Urothelium cell line (cell line): ENCODE results near the gene PDIA4.

Experiments used
- DNase-seq: peaks from one replicate; pipeline ENCODE4 v3.0.0; 2011; ENCODE audit warnings: low spot score, mixed read lengths
- FAIRE-seq: peaks from 2 replicates; lab custom pipeline; 2011; peaks lifted over from hg19 to GRCh38; lab: Jason Lieb, UNC

Gene PDIA4

DNA sequence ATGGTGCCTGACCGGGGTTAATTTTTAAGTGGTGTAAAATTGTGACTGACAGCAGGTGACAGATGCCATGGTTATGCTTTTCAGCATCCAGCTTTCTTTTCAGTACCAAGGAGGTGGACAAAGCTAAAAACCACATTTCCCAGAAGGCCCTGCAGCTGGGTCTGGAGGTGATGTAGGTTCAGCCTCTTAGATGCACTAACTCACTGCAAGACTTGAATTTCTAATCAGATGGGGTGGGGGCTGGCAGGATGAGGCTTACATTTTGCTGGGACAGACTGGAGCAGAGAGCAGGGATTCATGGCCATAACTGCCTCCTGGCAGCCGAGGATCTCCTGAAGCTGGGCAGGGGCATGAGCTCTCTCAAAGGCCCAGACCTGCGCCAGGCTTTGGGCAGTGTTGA is 52.4 kb downstream of the PDIA4 start:
- DNase-seq (no peak), FAIRE-seq (no peak)

DNA sequence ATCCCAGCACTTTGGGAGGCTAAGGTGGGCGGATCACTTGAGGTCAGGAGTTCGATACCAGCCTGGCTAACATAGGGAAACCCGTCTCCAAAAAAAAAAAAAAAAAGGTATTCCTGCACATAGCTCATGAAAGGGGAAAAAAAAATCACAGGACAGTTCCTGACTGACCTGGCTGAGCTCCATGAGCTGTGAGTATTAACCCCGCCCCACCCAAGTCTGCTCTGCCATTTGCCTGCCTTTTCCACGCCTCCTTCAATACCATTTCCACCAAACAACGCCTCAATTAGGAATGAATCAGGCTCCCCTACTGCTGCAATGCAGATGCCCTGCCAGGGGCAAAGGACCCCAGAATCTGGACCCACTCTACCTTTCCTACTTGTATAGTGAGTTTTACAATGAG is 55.0 kb downstream of the PDIA4 start:
- FAIRE-seq (no peak), DNase-seq (no peak)

DNA sequence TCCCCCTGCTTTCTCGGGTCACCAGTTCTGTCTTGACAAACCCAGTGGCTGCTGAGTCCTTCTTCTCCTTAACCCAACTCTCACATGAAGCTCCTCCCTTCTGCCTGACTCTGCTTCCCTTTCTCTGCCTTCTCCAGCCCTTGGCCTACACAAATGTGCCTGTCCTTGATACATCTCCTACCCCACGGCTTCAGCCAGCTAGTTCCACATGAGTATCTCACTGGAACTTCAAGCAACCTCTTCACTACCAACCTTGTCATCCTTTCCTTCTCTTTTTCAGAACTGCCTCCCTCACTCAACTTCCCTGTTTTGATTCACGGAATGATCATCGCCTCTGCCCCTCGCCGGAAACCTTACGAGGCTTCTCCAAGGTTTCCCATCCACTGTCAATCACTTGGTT is 55.9 kb downstream of the PDIA4 start:
- DNase-seq (no peak), FAIRE-seq (no peak)

DNA sequence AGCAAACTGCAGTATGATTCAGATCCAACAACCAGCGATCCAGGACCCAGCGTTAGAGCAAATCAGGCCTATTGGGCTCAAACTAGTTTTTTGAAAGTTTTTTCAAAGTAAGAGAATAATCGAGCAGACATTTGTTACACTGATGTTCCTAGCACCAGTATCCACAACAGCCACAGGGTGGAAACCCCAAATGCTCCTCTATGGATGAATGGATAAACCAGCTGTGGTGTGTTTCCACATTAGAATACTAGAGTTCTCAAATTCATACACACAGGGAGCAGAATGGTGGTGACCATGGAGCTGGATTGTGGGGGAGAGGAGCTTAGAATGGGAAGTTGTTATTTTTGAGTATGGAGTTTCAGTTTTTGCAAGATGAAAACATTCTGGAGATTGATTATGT is 60.7 kb downstream of the PDIA4 start:
- FAIRE-seq = no peak
- DNase-seq = no peak

DNA sequence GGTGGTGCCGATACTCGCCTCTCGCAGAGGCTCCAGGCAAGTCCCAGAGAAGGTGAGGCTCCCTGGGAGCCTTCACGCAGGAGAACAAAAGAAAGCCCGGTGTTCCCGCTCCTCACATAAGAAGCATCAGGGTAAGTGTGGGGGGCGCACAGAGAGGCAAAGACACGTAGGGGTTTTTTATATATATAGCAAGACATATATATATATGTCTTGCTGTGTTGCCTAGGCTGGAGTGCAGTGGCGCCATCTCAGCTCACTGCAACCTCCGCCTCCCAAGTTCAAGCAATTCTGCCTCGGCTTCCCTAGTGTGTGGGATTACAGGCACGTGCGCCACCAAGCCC is 61.3 kb downstream of the PDIA4 start:
- DNase-seq (no peak), FAIRE-seq (no peak)

DNA sequence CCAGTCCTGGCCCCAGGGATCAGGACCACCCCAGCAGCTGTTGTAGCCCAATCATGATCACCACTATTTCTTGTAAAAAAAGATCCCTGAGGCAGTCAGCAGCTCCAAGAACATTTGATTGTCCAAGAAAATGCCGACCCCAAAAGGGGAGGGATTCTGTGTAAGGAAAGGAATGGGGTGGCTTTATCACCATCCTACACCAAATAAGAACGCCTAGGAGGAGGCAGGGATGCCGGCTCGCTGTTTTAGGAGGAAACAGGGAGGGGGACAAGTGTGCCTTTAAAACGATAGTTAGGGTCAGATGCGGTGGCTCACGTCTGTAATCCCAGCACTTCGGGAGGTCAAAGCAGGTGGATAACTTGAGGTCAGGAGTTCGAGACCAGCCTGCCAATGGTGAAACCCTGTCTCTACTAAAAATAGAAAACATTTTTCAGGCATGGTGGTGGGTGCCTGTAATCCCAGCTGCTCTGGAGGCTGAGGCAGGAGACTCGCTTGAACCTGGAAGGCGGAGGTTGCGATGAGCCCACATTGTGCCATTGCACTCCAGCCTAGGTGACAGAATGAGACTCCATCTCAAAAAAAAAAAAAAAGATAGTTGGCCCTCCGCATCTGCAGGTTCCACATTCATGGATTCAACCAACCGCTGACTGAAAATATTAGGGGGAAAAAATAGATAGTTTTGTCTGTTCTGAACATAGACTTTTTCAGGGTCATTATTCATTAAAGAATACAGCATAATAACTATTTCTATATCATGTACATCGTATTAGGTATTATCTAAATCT is 63.6 kb downstream of the PDIA4 start:
- DNase-seq = no peak
- FAIRE-seq = no peak

DNA sequence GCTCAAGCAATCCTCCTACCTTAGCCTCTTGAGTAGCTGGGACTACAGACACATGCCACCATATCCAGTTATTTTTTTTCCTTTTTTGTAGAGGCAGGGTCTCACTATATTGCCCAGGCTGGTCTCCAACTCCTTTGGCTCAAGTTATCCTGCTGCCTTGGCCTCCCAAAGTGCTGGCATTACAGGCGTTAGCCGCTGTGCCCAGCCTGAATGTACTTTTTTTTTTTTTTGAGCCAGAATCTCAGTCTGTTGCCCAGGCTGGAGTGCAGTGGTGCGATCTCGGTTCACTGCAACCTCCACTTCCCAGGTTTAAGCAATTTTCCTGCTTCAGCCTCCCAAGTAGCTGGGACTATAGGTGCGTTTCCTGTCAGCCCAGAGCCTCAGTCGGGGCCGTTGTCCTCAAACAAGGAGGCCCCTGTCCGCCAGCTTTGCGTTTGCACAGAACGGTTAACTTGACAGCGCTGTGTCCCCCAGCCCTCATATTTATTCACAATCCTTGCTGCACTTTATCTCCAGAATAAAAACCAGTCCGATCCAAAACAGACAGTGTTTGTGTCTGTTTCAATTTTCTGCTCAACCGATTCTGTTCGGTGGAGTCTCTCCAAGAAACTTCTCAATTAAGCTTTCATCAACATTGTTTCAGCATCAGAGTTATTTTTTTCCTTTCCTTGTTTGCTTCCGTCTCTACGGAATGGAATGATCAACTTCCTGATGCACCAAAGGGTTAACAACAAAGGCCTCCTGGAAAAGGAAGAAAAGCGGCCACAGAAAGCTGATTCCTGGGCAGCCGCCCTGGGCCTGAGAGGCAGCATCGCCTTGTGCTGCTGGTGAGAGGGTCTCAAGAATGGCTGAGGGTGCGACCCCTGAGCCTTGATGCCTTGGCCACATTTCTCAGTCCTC is 64.5 kb downstream of the PDIA4 start:
- FAIRE-seq (no peak), DNase-seq (no peak)

DNA sequence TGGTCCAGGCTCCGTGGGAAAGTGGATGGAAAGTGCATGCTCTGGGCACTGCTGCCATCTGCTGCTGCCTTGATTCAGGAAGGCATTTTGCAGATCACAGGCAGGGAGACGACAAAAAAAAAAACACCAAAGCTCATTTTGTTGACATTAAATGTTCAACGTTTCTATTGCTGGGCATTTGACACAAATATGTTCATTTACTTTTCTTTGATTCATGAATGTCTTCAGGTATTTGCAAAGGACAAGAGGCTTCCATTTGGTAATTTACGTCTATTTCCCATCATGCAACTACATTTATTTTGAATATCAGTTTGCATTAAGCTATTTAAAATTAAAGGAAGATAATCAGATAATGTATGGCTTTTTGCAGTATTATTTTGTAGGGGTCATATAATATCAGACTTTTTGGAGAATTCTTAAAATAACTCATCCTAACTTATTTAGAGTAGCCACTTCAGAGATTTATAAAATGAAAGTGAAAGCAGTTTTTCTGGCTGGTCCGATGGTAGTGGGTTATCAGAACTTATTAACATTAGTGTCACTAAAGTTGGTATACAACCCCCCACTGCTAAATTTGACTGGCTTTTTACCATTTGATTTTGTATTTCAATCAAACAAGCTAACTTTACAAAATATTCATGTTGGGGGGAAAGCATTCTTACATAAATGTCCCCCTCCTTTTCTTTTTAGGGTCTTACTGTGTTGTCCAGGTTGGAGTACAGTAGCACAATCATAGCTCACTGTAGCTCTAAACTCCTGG is 65.3 kb downstream of the PDIA4 start:
- FAIRE-seq (no peak), DNase-seq (peak; percentile 21)

DNA sequence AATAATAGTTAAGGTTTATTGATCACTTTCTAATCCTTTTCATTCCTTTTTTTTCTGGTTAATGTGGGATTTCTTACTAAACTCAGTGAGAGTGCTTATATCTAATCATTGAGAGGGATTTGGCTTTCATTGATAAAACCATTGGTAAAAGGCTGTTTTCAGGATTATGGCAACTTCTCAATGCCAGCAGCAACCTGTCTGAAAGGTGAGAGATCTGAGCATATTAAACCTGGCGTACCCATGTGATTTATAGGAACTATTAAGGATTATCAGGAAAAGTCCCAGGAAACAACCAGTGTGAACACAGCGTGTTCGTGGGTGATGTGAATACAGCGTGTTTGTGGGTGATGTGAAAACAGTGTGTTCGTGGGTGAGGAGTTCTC is 65.9 kb downstream of the PDIA4 start:
- DNase-seq (no peak), FAIRE-seq (no peak)

DNA sequence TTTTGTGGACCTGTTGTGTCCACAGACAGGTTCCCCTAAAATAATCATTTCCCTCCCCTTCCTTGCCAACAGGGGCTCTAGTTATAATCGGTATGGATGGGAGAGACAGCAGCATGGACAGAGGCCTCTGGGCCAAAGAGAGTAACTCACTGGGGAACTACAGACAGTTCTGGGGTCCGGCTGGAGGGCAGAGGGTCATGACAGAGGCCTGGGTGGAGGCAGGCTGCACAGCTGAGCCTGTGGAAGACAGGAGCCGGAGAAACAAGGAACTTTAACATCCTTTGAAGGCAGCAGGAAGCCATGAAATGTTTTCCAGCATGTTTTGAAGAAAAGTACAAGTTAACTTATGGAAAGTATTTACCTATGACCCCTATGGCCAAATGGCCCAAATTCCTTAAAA is 68.6 kb downstream of the PDIA4 start:
- FAIRE-seq (no peak), DNase-seq (no peak)

DNA sequence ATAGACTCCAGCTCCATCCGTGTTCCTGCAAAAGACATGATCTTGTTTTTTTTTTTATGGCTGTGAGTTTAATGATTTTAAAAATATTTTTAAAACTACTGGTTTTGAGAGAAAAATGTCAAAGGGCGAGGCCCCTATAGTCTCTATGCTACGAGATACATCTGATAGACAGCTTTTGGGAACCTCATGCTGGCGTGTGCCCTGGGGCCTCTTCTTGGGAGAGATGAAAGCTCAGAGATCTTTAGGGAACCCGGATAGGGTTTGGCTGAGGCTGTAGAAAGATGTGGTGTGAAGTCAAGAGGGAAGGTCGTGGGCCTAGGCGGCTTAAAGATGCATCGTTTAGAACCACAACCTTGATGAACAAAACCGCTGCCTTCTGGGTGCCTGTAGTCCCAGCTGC is 70.2 kb downstream of the PDIA4 start:
- FAIRE-seq = no peak
- no peak for DNase-seq

DNA sequence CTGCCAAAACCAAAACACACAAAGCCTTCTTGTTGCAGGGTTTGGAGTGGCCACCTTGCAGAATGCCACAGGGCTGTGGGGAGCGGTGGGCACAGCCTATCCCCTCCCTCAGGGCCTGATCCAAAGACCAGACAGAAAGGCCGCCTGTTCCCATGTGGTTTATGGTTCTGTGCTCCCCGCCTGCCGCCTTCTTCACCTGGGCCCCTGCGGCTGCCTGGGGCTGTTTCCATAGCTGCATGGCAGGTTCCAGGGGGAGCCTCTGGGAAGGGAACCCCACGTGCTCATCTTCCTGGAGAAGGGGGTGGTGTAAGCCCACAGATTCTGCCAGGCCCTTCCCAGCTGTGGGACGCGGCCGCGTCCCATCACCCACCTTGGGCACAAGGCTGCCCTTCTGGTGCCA is 73.5 kb downstream of the PDIA4 start:
- FAIRE-seq (no peak), DNase-seq (no peak)

DNA sequence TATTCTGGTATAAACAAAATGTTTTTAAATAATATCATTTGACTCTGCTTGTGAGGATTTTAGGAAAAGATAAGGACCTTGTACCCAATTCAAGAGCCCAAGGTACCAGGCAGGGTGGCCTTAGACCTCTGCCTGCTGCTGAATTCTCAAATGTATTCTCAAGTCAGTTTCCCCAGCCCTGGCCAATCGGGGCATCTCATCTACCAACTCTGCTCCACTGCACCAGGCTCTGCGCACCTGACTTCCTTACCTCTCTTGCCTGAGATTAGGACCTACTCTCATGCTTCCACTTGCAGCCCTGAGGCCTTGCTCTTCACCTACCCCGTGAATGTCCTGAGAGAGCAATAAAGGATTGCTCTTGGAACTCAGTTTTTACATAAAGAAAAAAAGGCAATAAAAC is 74.6 kb downstream of the PDIA4 start:
- no peak for DNase-seq

More for the DNA sequence above, 74.6 kb downstream of the PDIA4 start:
- FAIRE-seq = no peak
